ENCODE results near the gene WSCD1.

DNA sequence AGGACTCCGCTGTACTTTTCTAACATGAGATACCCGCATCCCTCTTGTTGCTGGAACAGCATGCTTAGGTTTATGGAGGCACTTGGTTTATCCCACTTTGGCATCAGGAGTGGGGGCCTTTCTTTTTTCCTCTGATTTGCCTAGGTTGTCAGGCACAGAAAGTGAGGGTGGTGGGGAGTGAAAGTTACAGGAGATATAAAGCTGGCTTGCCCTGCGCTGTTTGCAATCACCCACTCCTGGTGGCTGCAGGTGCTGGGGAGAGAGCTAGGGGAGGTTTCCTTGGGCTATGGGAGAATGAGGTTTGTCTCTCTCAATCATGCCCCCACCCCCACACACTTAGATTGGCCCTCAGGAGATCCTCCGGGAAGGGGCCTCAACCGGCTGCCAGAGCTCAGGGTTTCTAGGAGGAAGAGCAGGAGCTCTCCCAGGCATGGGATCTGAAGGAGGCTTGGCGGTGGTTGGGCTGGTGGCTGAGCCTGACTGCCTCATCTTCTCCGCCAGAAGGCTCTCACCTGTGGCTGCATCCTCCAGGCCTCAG, 1.4 kb downstream of the WSCD1 start:
- TF ChIP-seq POLR2A (IDR thresholded peaks at IDR 0.05), result no peak
- no peak for TF ChIP-seq EP300 (IDR thresholded peaks at IDR 0.05)
- TF ChIP-seq, protein P1, sequence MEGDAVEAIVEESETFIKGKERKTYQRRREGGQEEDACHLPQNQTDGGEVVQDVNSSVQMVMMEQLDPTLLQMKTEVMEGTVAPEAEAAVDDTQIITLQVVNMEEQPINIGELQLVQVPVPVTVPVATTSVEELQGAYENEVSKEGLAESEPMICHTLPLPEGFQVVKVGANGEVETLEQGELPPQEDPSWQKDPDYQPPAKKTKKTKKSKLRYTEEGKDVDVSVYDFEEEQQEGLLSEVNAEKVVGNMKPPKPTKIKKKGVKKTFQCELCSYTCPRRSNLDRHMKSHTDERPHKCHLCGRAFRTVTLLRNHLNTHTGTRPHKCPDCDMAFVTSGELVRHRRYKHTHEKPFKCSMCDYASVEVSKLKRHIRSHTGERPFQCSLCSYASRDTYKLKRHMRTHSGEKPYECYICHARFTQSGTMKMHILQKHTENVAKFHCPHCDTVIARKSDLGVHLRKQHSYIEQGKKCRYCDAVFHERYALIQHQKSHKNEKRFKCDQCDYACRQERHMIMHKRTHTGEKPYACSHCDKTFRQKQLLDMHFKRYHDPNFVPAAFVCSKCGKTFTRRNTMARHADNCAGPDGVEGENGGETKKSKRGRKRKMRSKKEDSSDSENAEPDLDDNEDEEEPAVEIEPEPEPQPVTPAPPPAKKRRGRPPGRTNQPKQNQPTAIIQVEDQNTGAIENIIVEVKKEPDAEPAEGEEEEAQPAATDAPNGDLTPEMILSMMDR (IDR thresholded peaks at IDR 0.05), result no peak

All from ovary (tissue), 3 donors.